ENCODE data around the gene CALCOCO1.
"Not testable (repeated sequence)": the region's sequence is repeated elsewhere in the genome, so short reads cannot be mapped to it uniquely, and the experiment has no call there.

Gene CALCOCO1

DNA sequence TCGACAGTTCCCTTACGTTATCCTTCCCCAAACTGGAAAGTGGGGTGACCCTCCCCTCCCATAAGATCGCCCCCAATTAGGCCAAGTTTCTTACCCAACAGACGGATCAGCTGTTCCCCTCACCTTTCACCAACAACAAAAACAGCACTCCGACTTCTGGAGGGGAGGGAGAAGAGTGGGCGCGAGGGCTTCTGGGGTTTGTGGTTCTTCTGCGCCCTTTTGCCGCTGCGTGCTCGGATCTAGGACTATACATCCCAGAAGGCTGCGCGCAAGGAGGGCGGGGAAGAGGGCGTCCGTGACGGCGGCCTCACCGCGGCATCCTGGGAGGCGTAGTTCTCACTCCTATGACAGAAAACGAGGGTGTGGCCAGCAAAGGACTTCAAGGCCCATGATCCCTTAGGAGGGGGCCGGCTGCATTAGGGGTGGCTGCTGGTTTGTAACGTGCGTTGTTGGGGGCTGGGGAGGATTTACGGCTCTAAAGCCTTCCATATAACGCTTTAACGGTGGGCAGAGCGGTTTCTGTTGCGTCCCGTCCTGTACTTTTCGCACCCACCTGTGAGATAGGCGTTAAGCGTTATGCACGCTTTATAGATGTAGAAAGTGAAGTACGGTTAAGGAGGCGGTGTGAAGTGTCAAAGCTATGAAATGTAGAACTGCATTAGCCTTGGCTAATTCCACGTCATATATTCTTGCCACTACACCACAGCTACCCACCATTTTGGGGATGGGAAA, at the start of gene CALCOCO1:
TSS of gene CALCOCO1 (minus strand) at position 143 of the 732 bp plus-strand sequence. CDS start 2,210 bp downstream, outside the sequence.
- peak; percentile 97 for DNase-seq

- DNase-seq, result no peak
These were observed 49.6 kb upstream of the CALCOCO1 start for GRCh38 chr12:53776872-53777271.

DNA sequence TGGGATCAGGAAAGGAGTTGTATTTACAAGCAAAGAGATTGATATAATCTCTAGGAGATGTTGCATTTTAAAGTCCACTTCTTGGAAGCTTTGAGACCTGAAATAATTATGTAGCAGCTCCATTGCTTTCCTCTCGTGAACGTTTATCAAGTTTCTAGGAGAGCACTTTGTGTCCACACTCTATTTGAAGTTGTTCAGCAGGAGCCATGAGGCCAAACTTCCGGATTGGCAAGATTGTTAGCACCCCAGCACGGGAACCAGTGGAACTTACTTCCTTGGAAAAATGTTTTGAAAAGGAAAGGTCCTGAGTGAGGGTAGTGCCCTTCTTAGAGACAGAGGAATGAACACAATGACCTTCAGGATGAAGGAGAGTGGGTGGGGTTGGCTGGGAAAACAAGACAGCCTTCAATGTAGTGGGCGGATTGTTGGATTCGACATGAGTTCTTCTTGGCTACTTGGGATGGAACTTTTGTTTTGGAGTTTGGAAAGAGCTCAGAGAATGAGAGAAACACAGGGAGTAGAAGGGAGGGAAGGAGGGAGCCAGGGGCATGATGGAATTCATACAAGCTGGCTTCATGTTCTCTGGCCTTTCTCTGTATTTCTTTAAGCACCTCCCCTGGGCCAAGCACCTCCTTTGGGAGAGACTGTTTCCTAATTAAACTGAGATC, 48.4 kb upstream of the CALCOCO1 start:
- no peak for DNase-seq

GRCh38 chr12:53770281-53770680, 43.0 kb upstream of the CALCOCO1 start:
- no peak for DNase-seq

DNA sequence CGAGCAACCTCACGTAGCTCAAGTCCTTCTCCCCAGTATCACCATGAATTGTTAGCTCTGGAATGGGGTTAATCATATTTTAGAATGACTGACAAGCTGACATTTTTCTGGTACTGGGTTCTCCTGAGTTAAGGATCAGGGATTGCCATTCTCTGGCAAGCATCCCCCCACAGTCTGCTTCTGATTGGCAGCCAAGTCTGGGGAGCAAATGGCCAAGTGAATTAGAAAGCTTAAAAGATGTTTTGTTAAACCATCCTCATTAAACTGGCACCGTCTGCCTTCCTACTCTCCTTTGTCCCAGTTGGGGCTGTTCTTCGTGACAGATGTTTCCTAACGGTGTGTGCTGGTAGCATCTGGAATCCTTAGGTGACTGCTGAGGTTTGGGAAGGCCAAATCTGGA, 41.7 kb upstream of the CALCOCO1 start:
- DNase-seq, result no peak

GRCh38 chr12:53766881-53767280, 39.6 kb upstream of the CALCOCO1 start:
- no peak for DNase-seq

GRCh38 chr12:53765891-53766290, 38.6 kb upstream of the CALCOCO1 start:
- DNase-seq, result no peak

DNA sequence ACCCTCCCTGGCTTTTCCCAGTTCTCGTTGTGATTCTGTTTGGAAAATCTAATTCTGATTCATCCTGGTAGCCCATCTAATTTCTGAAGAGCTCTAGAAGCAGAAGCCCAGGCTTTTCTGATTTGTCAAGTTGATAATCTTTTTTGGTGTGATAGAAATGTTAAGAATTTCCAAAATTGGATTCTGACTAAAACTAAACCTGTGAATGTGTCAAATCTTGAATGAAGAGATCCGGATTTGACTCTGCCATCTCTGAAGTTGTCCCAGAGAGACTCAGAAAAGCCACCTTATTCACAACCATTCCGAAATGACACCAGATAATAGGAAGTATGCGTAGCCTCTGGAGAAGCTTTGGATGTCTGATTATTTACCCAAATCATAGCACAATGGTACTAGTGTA, 37.4 kb upstream of the CALCOCO1 start:
- DNase-seq, result no peak

DNA sequence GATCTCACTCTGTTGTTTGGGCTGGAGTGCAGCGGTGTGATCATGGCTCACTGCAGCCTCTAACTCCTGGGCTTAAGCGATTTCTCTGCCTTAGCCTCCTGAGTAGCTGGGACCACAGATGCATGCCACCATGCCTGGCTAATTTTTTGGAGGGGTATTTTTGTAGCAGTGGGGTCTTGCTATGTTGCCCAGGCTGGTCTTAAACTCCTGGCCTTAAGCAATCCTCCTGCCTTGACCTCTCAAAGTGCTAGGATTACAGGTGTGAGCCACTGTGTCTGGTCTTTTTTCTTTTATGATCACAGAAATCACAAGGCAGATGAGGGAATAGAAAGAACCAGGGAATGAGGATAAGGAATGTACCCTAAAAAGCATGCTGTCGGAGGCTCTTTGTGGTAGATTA, 35.5 kb upstream of the CALCOCO1 start:
- not testable (repeated sequence) for DNase-seq

DNA sequence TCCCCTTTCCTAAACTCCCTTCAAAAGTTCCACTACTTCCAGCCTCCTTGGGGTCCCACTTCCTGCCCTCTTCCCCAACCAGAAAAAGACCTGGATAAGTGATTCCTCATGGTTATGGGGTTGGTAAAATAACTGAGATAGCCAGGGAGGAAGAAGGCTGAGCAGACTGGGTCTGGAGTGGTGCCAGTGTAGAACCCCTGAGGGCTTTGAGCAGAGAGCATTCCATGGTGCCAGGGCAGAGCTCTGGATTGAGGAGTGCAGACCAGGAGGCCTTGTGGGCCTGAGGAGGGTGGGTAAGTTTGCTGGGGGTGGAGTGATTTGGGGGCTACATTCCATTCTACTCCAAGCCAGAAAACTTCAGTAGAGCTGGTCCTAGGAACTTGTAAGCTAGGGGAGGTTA, 34.1 kb upstream of the CALCOCO1 start:
- no peak for DNase-seq

- DNase-seq, result no peak
These were observed 32.0 kb upstream of the CALCOCO1 start for GRCh38 chr12:53759261-53759660.

DNA sequence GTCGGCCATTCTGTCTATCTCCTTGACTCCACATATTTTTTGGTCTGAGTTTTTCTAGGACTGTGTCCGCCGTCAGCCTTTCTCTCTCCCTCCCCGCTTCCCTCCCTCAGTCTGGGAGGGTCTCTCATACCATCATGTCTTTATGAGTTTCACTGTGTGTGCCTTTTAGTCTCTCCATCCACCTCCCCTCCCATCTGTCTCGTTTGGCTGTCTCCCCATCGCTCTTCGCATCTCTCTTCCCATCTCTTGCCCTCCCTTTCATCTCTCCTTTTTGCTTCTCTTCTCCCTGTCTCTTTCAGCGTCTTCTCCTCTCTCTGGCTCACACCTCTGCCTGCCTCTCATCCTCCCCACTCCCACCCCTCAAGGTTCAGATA, 31.5 kb upstream of the CALCOCO1 start:
- no peak for DNase-seq

DNA sequence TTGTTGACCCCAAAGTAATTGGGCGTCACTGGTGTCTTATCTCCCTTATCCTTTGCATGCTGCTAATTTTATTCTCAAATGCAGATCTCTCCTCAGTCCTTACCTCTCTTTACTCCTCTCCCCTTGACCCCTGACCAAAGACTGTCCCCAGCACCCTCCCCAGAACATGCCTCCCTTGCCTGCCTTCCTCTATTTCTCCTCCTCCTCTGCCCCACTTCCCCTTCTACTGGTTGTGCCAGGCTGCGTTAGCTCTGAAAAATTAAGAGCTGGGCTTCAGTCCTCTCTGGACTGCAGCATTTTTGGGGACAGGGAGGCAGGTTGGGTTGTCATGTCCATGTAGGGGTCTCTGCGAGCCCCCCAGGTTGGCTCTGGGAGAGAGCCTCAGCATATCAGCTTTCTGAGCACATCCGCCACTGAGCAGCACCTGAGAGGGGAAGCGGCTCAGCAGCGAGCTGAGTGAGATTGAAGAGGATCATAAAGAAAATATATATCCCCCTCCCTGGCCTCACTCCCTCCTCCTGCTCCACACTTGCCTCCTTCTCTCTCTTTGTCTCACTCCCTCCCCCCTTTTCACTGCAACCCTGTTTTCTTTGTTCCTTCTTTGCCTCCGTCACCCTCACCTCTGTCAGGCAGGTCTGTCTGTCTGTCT, 31.0 kb upstream of the CALCOCO1 start:
- no peak for DNase-seq

DNA sequence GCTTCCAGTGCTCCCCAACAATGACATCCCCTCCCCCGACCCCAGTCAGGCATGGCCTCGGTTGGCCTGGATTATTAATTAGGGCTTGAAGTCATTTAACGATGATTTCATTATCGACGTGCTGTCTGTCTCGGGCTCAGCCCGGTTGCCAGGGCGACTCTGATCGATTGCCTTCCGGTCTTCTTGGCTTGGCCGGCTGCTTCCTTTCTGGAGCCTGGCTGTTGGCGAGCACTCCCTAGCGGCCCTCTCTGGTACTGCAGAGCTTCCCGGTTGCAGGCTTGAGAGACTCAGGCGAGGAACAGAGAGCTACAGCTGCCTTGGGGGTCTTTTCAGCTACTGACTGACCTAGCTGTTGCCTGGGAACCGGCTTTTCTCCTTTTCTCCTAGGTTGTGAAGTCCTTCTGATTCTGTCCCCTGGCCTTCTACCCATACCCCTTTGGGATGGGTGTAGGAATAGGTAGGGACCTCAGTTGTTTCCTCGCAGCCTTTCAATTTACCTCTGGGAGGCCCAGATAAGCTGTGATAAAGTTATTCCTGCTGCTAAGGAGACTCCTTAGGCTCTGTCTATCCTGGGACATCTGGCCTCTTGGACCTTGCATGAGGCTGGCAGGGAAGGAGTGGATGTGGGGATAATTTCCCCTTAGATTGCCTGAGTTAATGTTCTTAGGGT, 30.0 kb upstream of the CALCOCO1 start:
- peak; percentile 46 for DNase-seq

DNA sequence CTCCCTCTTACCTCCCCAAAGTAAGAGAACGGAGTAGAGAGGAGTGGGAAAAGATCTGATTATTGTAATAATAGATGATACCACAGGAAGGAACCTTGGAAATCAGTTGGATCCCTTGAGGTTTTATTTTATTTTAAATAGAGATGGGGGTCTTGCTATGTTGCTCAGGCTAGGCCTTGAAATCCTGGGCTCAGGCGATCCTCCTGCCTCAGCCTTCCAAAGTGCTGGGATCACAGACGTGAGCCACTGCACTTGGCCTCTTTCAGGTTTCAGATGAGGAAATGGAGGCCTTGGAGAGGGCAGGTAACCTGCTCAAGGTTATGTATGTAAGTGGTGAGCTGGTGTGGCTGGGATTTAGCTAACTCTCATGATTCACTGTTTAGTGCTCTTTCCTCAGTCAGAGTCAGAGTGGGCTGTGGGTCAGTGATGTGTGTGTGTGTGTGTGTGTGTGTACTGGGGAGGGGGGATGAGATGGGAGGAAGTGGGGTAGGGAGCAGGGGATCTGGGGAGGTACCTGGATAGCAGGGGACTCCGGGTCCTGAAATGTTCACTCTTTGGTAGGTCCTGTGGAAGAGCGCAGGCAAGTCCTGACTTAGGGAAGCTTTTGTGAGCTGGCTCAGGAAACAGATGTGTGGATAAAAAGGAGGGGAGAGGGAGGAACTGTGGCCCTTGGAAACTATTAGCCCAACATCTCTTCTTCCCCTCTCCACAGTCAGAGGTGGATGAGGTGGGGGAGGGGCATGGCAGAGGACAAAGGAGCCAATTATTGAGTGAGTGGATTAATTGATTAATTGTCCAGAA, 29.2 kb upstream of the CALCOCO1 start:
- DNase-seq, result no peak

DNA sequence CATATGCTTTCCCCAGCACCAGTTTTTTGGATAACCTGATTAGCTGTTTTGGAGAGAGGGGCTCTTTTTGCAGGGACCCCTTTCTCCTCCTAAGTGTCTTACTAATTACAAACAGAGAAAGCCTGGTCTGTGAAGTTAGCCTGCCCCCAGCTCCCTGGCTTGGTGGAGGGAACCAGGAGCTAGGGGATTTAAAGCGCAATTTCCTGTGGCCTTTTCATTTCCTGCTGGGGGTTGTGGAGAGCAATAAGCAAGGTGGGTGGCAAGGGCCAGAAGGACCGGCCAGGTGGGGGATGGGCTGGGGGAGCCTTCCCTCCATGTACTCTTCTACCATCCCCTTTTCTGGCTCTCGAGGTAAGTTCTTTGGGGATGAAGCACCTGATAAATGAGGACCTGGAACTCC, 28.6 kb upstream of the CALCOCO1 start:
- no peak for DNase-seq

DNA sequence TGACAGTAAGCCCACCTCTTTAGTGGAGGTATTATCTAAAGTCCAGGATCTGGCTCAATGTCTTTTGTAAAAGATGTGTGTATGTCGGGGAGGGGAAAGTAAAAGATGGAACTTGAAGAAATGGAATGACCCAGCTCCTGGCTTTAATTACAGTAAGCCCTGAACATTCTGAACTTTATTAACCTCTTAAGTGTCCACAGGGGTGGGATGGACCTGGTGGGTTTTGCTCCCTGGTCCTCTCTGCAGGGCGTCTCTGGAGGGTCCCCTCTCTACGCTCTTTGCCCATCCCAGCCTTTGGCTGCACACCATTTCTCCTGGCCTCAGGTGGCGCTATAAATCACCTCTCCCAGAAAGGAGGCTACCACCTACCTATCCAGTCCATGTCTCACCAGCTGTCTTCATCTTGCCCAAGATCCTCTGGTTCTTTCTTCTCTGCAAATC, 28.2 kb upstream of the CALCOCO1 start:
- no peak for DNase-seq

DNA sequence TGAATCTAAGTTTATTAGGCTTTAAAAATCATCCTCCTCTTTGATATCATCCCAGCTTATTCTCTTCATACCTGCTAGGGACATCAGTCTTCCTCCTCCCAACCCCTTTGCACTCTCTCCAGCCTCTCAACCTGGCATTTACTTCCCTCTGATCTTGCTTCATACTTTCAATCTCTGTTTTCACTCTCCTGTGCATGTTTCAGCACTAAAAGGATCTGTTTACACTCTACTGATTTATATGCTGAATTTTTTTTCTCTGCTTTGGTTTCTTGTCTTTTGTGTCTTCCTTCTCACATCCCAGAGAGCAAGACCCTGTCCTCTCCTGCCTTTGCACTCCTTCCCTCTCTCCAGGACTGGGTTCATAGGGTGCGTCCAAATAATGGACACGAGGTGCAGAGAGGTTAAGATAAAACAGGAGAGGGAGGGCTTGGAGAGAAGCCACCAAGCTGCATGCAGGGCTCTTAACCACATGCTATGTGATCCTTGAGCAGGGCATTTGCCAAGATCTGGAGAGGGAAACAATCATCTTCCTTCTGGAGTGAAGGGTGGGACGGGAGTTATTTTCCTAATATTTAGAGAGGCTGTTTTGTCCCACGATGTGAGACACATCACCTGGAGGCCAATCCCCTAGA, 27.5 kb upstream of the CALCOCO1 start:
- peak; percentile 44 for DNase-seq

GRCh38 chr12:53754188-53754585, 26.9 kb upstream of the CALCOCO1 start:
- no peak for DNase-seq

GRCh38 chr12:53752621-53753020, 25.4 kb upstream of the CALCOCO1 start:
- DNase-seq, result no peak

DNA sequence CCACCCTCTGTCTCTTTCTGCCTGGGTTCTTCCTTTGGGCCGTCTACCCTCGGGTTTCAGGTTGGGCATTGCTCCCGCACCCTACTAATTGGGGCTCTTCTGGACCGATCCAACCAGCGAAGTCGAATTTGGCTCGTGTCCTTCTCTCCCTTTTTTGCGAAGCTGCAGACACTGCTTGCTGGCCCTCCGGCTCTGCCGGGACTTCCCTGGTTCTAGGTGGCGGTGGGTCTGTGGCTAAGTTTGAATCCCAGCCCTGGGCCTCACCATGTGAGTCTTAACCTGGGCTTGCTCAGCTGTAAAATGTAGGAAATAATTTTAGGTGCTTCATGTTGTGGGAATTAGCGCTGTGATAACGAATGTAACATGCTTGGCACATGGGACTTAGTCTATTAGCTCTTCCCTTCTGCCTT, 24.9 kb upstream of the CALCOCO1 start:
- DNase-seq, result no peak

All from NCI-H2029 (cell line).